Measurements from ENCODE around the gene CACNG6. TPM values are rescaled to one million over a fixed set of nuclear protein-coding genes. Genes with fewer than 3 reads are reported as not detected.
A peak's percentile ranks its signal among the peaks of the same experiment; 100 is the strongest.

CACNG6 gene
- total and polyA plus RNA-seq, 2 experiments from 2014 or later, result not detected

DNA sequence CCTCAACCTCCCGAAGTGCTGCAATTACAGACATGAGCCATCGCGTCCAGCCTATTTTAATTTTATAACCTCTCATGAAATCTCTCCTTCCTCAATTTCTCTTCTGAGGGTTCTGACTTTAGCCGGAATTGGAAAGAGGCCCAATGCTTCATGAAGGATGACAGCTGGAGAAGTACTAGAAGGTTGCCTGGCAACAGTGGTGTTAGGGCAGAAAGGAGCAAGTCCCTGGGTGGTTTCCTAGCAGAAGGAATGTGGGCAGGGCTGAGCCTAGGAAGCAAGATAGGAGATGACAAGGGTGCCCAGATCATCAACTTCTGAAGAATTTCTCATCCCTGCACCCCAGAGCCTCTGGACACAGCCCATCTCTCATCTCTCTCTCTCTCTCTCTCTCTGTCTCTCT, 25.8 kb downstream of the CACNG6 start:
- Histone ChIP-seq H3K4me3 (no peak overlapping the region), H4K20me1 (ENCODE audit: insufficient read depth) (no peaks in the 10 kb centered on the region), H3F3A (ENCODE audit: insufficient read depth) (peaks cover 15% of the 10 kb centered on the region; the same call in 1 of the 2 replicates), H3K27ac (no peak overlapping the region), H3K27me3 (replicated peaks; ENCODE audit: insufficient read depth) (no peaks in the 10 kb centered on the region), H3K9me2 (ENCODE audit: insufficient read depth) (no peaks in the 10 kb centered on the region), H3K9ac (no peak overlapping the region), H3K4me2 (ENCODE audit: unreplicated experiment) (no peak overlapping the region), H2AFZ (no peak overlapping the region), H3K4me1 (ENCODE audit: insufficient read depth) (peaks cover 19% of the 10 kb centered on the region), H3K9me3 (ENCODE audit: low read depth) (no peaks in the 10 kb centered on the region), H3K36me3 (ENCODE audit: low read depth) (no peaks in the 10 kb centered on the region), H3K79me2 (ENCODE audit: insufficient read depth) (no peaks in the 10 kb centered on the region)
- in situ Hi-C loops (cut with MboI), result no loop called here
- WGBS, 2 experiments (ENCODE audit: low coverage in 1 of 2, low lambda C conversion rate in 2 of 2, missing lambda C conversion rate in 2 of 2), result 13 to 14% methylated on average over 4 of the region's 4 CpGs
- peak; percentile 48 for DNase-seq
- TF ChIP-seq EZH2 (IDR thresholded peaks at IDR 0.05; ENCODE audit: insufficient read depth, poor library complexity, severe bottlenecking) (no peak), EZH2phosphoT487 (IDR thresholded peaks at IDR 0.05; ENCODE audit: insufficient read depth, low read depth) (no peak)

DNA sequence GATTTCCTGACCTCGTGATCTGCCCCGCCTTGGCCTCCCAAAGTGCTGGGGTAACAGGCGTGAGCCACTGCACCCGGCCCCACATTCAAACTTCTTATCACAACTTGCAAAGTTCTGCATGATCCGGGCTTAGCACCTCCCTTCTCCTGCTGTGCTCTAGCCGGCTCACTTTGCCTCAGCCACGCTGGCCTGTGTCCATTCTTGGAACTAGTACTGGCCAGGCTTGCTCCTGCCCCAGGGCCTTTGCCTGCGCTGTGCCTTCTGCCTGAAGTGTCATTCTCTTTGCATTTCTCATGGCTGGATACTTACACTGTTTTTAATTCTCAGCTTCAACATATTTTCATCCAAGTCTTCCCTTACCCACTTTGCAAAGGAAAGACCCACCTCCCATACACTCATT, 29.9 kb downstream of the CACNG6 start:
- Histone ChIP-seq H3K4me1 (ENCODE audit: insufficient read depth) (peaks cover 19% of the 10 kb centered on the region), H2AFZ (no peak overlapping the region), H3K9me3 (ENCODE audit: low read depth) (no peaks in the 10 kb centered on the region), H3K36me3 (ENCODE audit: low read depth) (no peaks in the 10 kb centered on the region), H3F3A (ENCODE audit: insufficient read depth) (peaks cover 15% of the 10 kb centered on the region; the same call in 1 of the 2 replicates), H3K9ac (no peak overlapping the region), H3K4me3 (no peak overlapping the region), H3K9me2 (ENCODE audit: insufficient read depth) (no peaks in the 10 kb centered on the region), H3K27me3 (replicated peaks; ENCODE audit: insufficient read depth) (no peaks in the 10 kb centered on the region), H3K79me2 (ENCODE audit: insufficient read depth) (no peaks in the 10 kb centered on the region), H3K4me2 (ENCODE audit: unreplicated experiment) (no peak overlapping the region), H4K20me1 (ENCODE audit: insufficient read depth) (no peaks in the 10 kb centered on the region), H3K27ac (no peak overlapping the region)
- in situ Hi-C loops (cut with MboI), result no loop called here
- WGBS, 2 experiments (ENCODE audit: low coverage in 1 of 2, low lambda C conversion rate in 2 of 2, missing lambda C conversion rate in 2 of 2), result 65 to 72% methylated on average over 8 of the region's 8 CpGs
- TF ChIP-seq EZH2 (IDR thresholded peaks at IDR 0.05; ENCODE audit: insufficient read depth, poor library complexity, severe bottlenecking) (no peak), EZH2phosphoT487 (IDR thresholded peaks at IDR 0.05; ENCODE audit: insufficient read depth, low read depth) (no peak)
- no peak for DNase-seq

DNA sequence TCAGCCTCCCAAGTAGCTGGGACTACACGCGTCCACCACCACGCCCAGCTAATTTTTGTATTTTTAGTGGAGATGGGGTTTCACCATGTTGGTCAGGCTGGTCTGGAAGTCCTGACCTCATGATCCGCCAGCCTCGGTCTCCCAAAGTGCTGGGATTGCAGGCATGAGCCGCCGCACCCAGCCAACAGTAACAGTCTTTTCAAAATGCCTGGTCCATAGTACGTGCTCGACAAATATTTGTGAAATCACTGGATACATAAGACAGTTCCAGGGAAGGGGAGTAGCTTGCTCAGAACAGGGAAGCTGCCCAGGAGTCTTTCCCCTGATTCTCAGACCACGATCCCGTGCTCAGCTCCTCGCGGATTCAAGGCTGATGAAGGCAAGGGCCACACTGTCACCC, 30.5 kb downstream of the CACNG6 start:
- no peaks in the 10 kb centered on the region for H3K9me3 ChIP-seq (ENCODE audit: low read depth)
- no peaks in the 10 kb centered on the region for H4K20me1 ChIP-seq (ENCODE audit: insufficient read depth)
- 86 to 89% methylated on average over 13 of the region's 13 CpGs for WGBS, 2 experiments (ENCODE audit: low coverage in 1 of 2, low lambda C conversion rate in 2 of 2, missing lambda C conversion rate in 2 of 2)
- no peak overlapping the region for H3K4me3 ChIP-seq
- peaks cover 19% of the 10 kb centered on the region for H3K4me1 ChIP-seq (ENCODE audit: insufficient read depth)
- H3F3A ChIP-seq (ENCODE audit: insufficient read depth), result peaks cover 15% of the 10 kb centered on the region; the same call in 1 of the 2 replicates
- H3K9ac ChIP-seq, result no peak overlapping the region
- no peaks in the 10 kb centered on the region for H3K27me3 ChIP-seq (replicated peaks; ENCODE audit: insufficient read depth)
- H2AFZ ChIP-seq, result no peak overlapping the region
- H3K4me2 ChIP-seq (ENCODE audit: unreplicated experiment), result no peak overlapping the region
- no peak for DNase-seq
- no peaks in the 10 kb centered on the region for H3K36me3 ChIP-seq (ENCODE audit: low read depth)
- H3K79me2 ChIP-seq (ENCODE audit: insufficient read depth), result no peaks in the 10 kb centered on the region
- no peak for TF ChIP-seq EZH2phosphoT487 (IDR thresholded peaks at IDR 0.05; ENCODE audit: insufficient read depth, low read depth)
- TF ChIP-seq EZH2 (IDR thresholded peaks at IDR 0.05; ENCODE audit: insufficient read depth, poor library complexity, severe bottlenecking), result no peak
- in situ Hi-C loops (cut with MboI), result no loop called here
- H3K27ac ChIP-seq, result no peak overlapping the region
- H3K9me2 ChIP-seq (ENCODE audit: insufficient read depth), result no peaks in the 10 kb centered on the region

DNA sequence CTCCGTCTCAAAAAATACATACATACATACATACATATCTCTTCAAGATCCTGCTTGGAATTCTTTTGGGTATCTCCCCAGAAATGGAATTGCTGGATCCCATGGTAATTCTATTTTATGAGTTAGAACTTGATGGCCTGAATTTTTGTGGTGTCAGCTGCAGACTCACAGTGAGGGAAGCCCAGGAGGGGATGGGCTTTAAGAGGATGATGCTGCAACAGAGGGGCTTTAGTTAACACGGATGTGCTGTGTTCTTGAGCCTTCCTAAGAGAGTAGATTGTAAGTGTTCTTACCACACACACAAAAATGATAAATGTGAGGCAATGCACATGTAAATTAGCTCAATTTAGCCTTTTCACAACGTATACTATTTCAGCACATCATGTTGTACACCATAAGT, 31.8 kb downstream of the CACNG6 start:
- no peaks in the 10 kb centered on the region for H3K9me3 ChIP-seq (ENCODE audit: low read depth)
- no peak overlapping the region for H3K9ac ChIP-seq
- no peaks in the 10 kb centered on the region for H3K27me3 ChIP-seq (replicated peaks; ENCODE audit: insufficient read depth)
- in situ Hi-C loops (cut with MboI), result no loop called here
- no peaks in the 10 kb centered on the region for H3K36me3 ChIP-seq (ENCODE audit: low read depth)
- no peak overlapping the region for H2AFZ ChIP-seq
- DNase-seq, result no peak
- no peaks in the 10 kb centered on the region for H4K20me1 ChIP-seq (ENCODE audit: insufficient read depth)
- H3K4me2 ChIP-seq (ENCODE audit: unreplicated experiment), result no peak overlapping the region
- peaks cover 15% of the 10 kb centered on the region; the same call in 1 of the 2 replicates for H3F3A ChIP-seq (ENCODE audit: insufficient read depth)
- no peak overlapping the region for H3K27ac ChIP-seq
- no peaks in the 10 kb centered on the region for H3K9me2 ChIP-seq (ENCODE audit: insufficient read depth)
- no peak for TF ChIP-seq EZH2 (IDR thresholded peaks at IDR 0.05; ENCODE audit: insufficient read depth, poor library complexity, severe bottlenecking)
- TF ChIP-seq EZH2phosphoT487 (IDR thresholded peaks at IDR 0.05; ENCODE audit: insufficient read depth, low read depth), result no peak
- WGBS, 2 experiments (ENCODE audit: low coverage in 1 of 2, low lambda C conversion rate in 2 of 2, missing lambda C conversion rate in 2 of 2), result 49% methylated on average over 3 of the region's 3 CpGs
- no peak overlapping the region for H3K4me3 ChIP-seq
- peaks cover 19% of the 10 kb centered on the region for H3K4me1 ChIP-seq (ENCODE audit: insufficient read depth)
- H3K79me2 ChIP-seq (ENCODE audit: insufficient read depth), result no peaks in the 10 kb centered on the region

DNA sequence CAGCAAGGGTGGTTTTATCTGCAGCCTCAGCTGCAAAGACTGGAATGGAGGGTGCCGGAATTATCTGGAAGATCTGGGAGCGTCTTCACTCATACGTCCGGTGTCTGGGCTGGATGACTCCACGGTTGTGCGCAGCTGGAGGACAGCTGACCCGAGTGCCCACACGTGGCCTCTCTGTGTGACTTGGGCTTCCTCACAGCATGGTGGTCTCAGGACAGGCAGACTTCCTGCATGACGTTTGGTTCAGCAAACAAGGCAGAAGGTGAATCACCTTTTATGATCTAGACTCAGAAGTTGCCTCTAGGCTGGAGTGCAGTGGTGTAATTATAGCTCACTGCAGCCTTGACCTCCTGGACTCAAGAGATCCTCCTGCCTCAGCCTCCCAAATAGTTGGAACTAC, 33.2 kb downstream of the CACNG6 start:
- no peak for DNase-seq
- H3K4me3 ChIP-seq, result no peak overlapping the region
- H3K27me3 ChIP-seq (replicated peaks; ENCODE audit: insufficient read depth), result no peaks in the 10 kb centered on the region
- no peak overlapping the region for H2AFZ ChIP-seq
- H3K36me3 ChIP-seq (ENCODE audit: low read depth), result no peaks in the 10 kb centered on the region
- H4K20me1 ChIP-seq (ENCODE audit: insufficient read depth), result no peaks in the 10 kb centered on the region
- H3K4me2 ChIP-seq (ENCODE audit: unreplicated experiment), result no peak overlapping the region
- no peak overlapping the region for H3K9ac ChIP-seq
- no peaks in the 10 kb centered on the region for H3K9me3 ChIP-seq (ENCODE audit: low read depth)
- no peak overlapping the region for H3K27ac ChIP-seq
- no peak for TF ChIP-seq EZH2phosphoT487 (IDR thresholded peaks at IDR 0.05; ENCODE audit: insufficient read depth, low read depth)
- in situ Hi-C loops (cut with MboI), result loop anchor here (5.0 kb wide), 1 partner anchor 217 kb away; no protein-coding TSS in a partner anchor
- 79 to 85% methylated on average over 9 of the region's 9 CpGs for WGBS, 2 experiments (ENCODE audit: low coverage in 1 of 2, low lambda C conversion rate in 2 of 2, missing lambda C conversion rate in 2 of 2)
- H3K4me1 ChIP-seq (ENCODE audit: insufficient read depth), result peaks cover 9% of the 10 kb centered on the region
- peaks cover 9% of the 10 kb centered on the region; the same call in 1 of the 2 replicates for H3F3A ChIP-seq (ENCODE audit: insufficient read depth)
- H3K79me2 ChIP-seq (ENCODE audit: insufficient read depth), result no peaks in the 10 kb centered on the region
- no peaks in the 10 kb centered on the region for H3K9me2 ChIP-seq (ENCODE audit: insufficient read depth)
